HepG2 (cell line): ENCODE data around the gene KCNT1. TPM values are rescaled to one million over a fixed set of nuclear protein-coding genes. Genes with fewer than 3 reads are reported as not detected.
A peak's percentile ranks its signal among the peaks of the same experiment; 100 is the strongest.

ENCODE experiments used
- ATAC-seq: fragments of 200-7000 bp; cut with Tn5 transposase; 3 replicates; pipeline ENCODE4 v1.9.1; 2020; ENCODE audit warnings: mild to moderate bottlenecking, moderate library complexity
- BruUV-seq: library from RNA; stranded (reverse); fragments of 400-500 nt; replicated peaks from 2 replicates; lab custom pipeline; 2021; lab: Mats Ljungman, UMichigan
- CTCF ChIA-PET: fragments of 300-600 bp; formaldehyde crosslinking; extraction: SDS; loops from one replicate; lab custom pipeline; 2021; ENCODE audit warnings: low total read pairs, inconsistent platforms, low intra/inter-chr PET ratio; lab: Yijun Ruan, JAX
- POLR2A ChIA-PET: fragments of 350-600 bp; sonication (Branson Sonifier 250); formaldehyde crosslinking; loops from one replicate; lab custom pipeline; 2020; ENCODE audit warnings: antibody characterized with exemption, inconsistent platforms; lab: Yijun Ruan, JAX
- DNase-seq: peaks from one replicate; pipeline ENCODE4 v3.0.0-alpha.2; 2015; ENCODE audit warnings: low spot score
- FAIRE-seq: peaks from 3 replicates; lab custom pipeline; 2011; peaks lifted over from hg19 to GRCh38; lab: Jason Lieb, UNC
- H2AFZ ChIP-seq: one replicate; pipeline ENCODE4 v1.6.1; 2011; ENCODE audit warnings: low read length, inconsistent platforms
- H3K27ac ChIP-seq: fragments of 300-600 bp; 3 replicates; pipeline ENCODE4 v1.8.0; 2011; ENCODE audit warnings: mixed run types, mild to moderate bottlenecking, mixed read lengths, low read length, inconsistent platforms; ENCODE audit not compliant: insufficient read depth; ENCODE audit errors: extremely low read length
- H3K27me3 ChIP-seq, 2 experiments: fragments of 200-600 bp in 1 of 2; 2 replicates in 1 of 2; 3 replicates in 1 of 2; pipeline versions ENCODE4 v1.6.0 to v1.8.0; 2011; ENCODE audit warnings: low read length in 2 of 2, mild to moderate bottlenecking in 2 of 2, moderate library complexity in 2 of 2, inconsistent platforms in 1 of 2; ENCODE audit not compliant: insufficient read depth in 2 of 2, control insufficient read depth in 1 of 2
- H3K36me3 ChIP-seq, 2 experiments: fragments of 200-600 bp in 1 of 2; replicated peaks in 1 of 2; 2 replicates in 1 of 2; 3 replicates in 1 of 2; pipeline versions ENCODE4 v1.5.1 to v1.8.0; 2011; ENCODE audit warnings: low read length in 2 of 2, inconsistent platforms in 1 of 2; ENCODE audit not compliant: insufficient read depth in 2 of 2, control insufficient read depth in 1 of 2
- H3K4me1 ChIP-seq: 2 replicates; pipeline ENCODE4 v1.5.1; 2012; ENCODE audit warnings: low read length, inconsistent platforms; ENCODE audit not compliant: insufficient read depth
- H3K4me2 ChIP-seq: 2 replicates; pipeline ENCODE4 v1.6.0; 2011; ENCODE audit warnings: low read depth, low read length, inconsistent platforms
- H3K4me3 ChIP-seq, 3 experiments: fragments of 200-600 bp in 1 of 3; sonication (generic), shearing (Covaris generic) in 1 of 3; replicated peaks in 1 of 3; 2 replicates each; pipeline ENCODE4 v1.5.1; 2011 to 2016; ENCODE audit warnings: low read length in 3 of 3, inconsistent platforms in 2 of 3, low read depth in 2 of 3, mild to moderate bottlenecking in 2 of 3, control low read depth in 1 of 3, mixed read lengths in 1 of 3; ENCODE audit not compliant: insufficient read depth in 1 of 3
- H3K79me2 ChIP-seq: one replicate; pipeline ENCODE4 v1.6.1; 2011; ENCODE audit warnings: low read length, inconsistent platforms; ENCODE audit not compliant: insufficient read depth
- H3K9ac ChIP-seq: 2 replicates; pipeline ENCODE4 v1.6.0; 2011; ENCODE audit warnings: mild to moderate bottlenecking, low read depth, low read length, inconsistent platforms; ENCODE audit not compliant: insufficient read depth
- H3K9me3 ChIP-seq: 2 replicates; pipeline ENCODE4 v1.5.1; 2012; ENCODE audit warnings: mild to moderate bottlenecking, low read length
- H4K20me1 ChIP-seq: 2 replicates; pipeline ENCODE4 v1.6.0; 2011; ENCODE audit warnings: inconsistent platforms, mild to moderate bottlenecking, low read length, moderate library complexity; ENCODE audit not compliant: insufficient read depth
- MNT ChIP-seq: fragments of 450-650 bp; IDR thresholded peaks from 2 replicates; pipeline ENCODE4 v1.6.1; 2016
- NFIC ChIP-seq: IDR thresholded peaks from 2 replicates; pipeline ENCODE4 v1.6.1; 2012; ENCODE audit warnings: mild to moderate bottlenecking, low read length, inconsistent platforms
- SRSF1 ChIP-seq: fragments of 200-400 bp; formaldehyde crosslinking; optimal IDR thresholded peaks from 2 replicates; pipeline ENCODE3; 2017; ENCODE audit warnings: mild to moderate bottlenecking, low read depth, low read length, moderate library complexity
- WGBS: methylation state at CpG from one replicate; pipeline ENCODE4 v1.1.6; 2017; ENCODE audit warnings: low lambda C conversion rate; 5-methylcytosine and 5-hydroxymethylcytosine counted together
- in situ Hi-C: cut with HindIII; loops from 2 replicates; pipeline ENCODE4 v1.10.0; 2017; ENCODE audit warnings: low pct_unique_long_range_greater_than_20kb; ENCODE audit not compliant: extremely low pct_ligation_motif_present
- intact Hi-C: fragments of 100-400 bp; cut with micrococcal nuclease; formaldehyde crosslinking; loops from one replicate; pipeline ENCODE4 v1.10.0; 2022; ENCODE audit not compliant: unreplicated experiment
- polyA plus RNA-seq, 8 experiments: library from polyadenylated mRNA; depleted of rRNA in 3 of 8; stranded (reverse) in 7 of 8; unstranded in 1 of 8; fragments of >200 nt; fragmentation: Illumina TruSeq in 4 of 8; extraction: Trizol in 4 of 8; gene quantifications; 2 replicates each; pipeline versions ENCODE4 v1.2.1 to v1.2.3, GENCODE V29; 2011 to 2016; ENCODE audit warnings: low read depth in 4 of 8, missing spikeins in 1 of 8, mixed read lengths in 1 of 8; ENCODE audit not compliant: insufficient read depth in 1 of 8
- total RNA-seq, 5 experiments: library from RNA; depleted of rRNA; stranded (reverse); fragments of >200 nt; fragmentation: Illumina TruSeq; extraction: Trizol; gene quantifications; 2 replicates each; pipeline ENCODE4 v1.2.3, GENCODE V29; 2016; ENCODE audit warnings: low read depth in 1 of 5

KCNT1 gene
- total and polyA plus RNA-seq, 2 of the 13 experiments (the other 11 are each of a cell fraction or from before 2014, with no cell fraction given): not detected

GRCh38 chr9:135768516-135769218 is 66.7 kb downstream of the KCNT1 start:
- 36% methylated on average over 29 of the region's 43 CpGs for WGBS
- in situ Hi-C loops (no loop called here), intact Hi-C loops (no loop called here)
- DNase-seq (no peak), FAIRE-seq (no peak), ATAC-seq (no peak)
- Histone ChIP-seq H4K20me1 (no peaks in the 10 kb centered on the region), H3K4me3 (no peak overlapping the region), H3K4me1 (no peaks in the 10 kb centered on the region), H3K9ac (no peak overlapping the region), H3K27me3 (peaks cover 5 to 27% of the 10 kb centered on the region in 2 experiments; a peak in 3 of 5 replicates), H3K27ac (no peak overlapping the region), H3K79me2 (no peaks in the 10 kb centered on the region), H3K36me3 (no peaks in the 10 kb centered on the region), H3K9me3 (peaks cover 12% of the 10 kb centered on the region), H3K4me2 (no peak overlapping the region), H2AFZ (no peak overlapping the region)
- CTCF ChIA-PET: no interaction called here
- POLR2A ChIA-PET: no interaction called here
- no TSS peak for BruUV-seq
- TF ChIP-seq NFIC (no peak), MNT (peak; percentile 98)

- DNase-seq: no peak
- no peaks in the 10 kb centered on the region for H4K20me1 ChIP-seq
- no peak overlapping the region for H2AFZ ChIP-seq
- no peaks in the 10 kb centered on the region for H3K79me2 ChIP-seq
- no peaks in the 10 kb centered on the region for H3K4me1 ChIP-seq
- BruUV-seq: no TSS peak
- ChIA-PET CTCF (no interaction called here), POLR2A (no interaction called here)
- no peak overlapping the region for H3K27ac ChIP-seq
- H3K9me3 ChIP-seq: peaks cover 12% of the 10 kb centered on the region
- no peak for ATAC-seq
- in situ Hi-C loops: no loop called here
- peaks cover 5 to 31% of the 10 kb centered on the region in 2 experiments; a peak in 3 of 5 replicates for H3K27me3 ChIP-seq
- H3K36me3 ChIP-seq: no peaks in the 10 kb centered on the region
- intact Hi-C loops: no loop called here
- H3K4me3 ChIP-seq: no peak overlapping the region
- no peak overlapping the region for H3K4me2 ChIP-seq
- no peak for FAIRE-seq
- 38% methylated on average over 9 of the region's 32 CpGs for WGBS
- H3K9ac ChIP-seq: no peak overlapping the region
- TF ChIP-seq MNT (peak; percentile 85), SRSF1 (no peak)
Measured at GRCh38 chr9:135769489-135770202, 67.7 kb downstream of the KCNT1 start.
